Measurements from ENCODE around the gene SEMA3F. TPM values are rescaled to one million over a fixed set of nuclear protein-coding genes. Genes with fewer than 3 reads are reported as not detected.

Gene SEMA3F
- total and polyA plus RNA-seq, 2 donors (not counting 3 experiments of a cell fraction or from before 2014, with no cell fraction given), result 65.8 to 99.1 TPM

DNA sequence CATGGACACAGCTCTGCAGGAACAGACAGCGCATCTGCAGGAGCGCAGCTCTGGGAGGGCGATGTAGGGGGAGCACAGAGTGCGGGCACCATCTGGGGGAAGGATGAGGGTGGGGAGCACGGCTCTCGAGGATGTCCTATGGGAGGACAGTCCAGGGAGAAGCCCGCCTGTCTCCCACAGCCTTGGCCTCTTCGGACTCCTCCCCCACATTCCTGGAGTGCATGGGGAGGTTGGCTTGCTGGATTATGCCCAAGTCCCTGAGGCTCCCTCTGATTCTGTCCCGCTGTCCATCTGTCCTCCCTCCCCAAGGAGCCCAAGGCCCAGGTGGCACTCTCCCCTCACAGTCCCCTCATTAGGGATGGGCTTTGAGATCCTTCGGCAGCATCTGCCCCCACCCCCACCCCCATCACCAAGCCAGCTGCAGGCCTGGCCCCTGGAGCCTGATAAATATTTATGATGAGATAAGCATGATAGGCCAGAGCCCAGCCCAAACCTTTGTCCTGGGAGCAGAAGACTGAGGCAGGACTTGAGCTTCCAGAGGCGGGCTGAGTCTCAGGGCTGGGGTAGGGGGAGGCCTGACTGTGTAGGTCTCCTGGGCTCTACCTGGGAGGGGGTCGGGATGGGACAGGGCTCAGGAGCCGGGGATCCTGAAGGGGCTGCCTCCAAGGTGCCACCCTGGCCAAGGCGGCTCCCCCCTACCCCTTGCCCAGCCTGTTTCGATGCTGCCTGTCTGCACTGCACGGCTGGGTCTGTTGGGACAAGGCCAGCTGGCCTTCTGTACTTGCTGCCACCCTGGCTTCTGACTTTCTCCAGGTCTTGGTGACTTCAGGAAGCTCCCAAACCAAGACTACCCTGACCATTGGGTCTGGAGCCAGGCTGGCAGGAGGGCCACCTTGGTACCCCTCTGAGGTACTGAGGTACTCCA lies 28.6 kb upstream of the SEMA3F start:
- H3K4me3 ChIP-seq (replicated peaks in 1 of 3; ENCODE audit: insufficient read depth in 1 of 3, low read depth in 1 of 3, low read length in 3 of 3), result no peak overlapping the region
- no peak for DNase-seq (ENCODE audit: low read depth, low spot score)
- intact Hi-C loops (cut with micrococcal nuclease) (loop anchor here (10.0 kb wide), 1 partner anchor 138 kb away; the partner anchor contains the start of gene SEMA3B), dilution Hi-C loops (cut with MboI; ENCODE audit: extremely low pct_ligation_motif_present, low sequenced_read_pairs) (no loop called here)
- no peaks in the 10 kb centered on the region for H4K20me1 ChIP-seq (replicated peaks; ENCODE audit: control insufficient read depth, extremely low read depth, insufficient read depth, low read length)
- ChIA-PET CTCF (interaction anchor here (1.0 to 1.3 kb wide), 2 partner anchors 68 to 100 kb away, joined by 3 to 6 read pairs; no protein-coding TSS in a partner anchor), POLR2A (no interaction called here)
- TF ChIP-seq, protein P1, sequence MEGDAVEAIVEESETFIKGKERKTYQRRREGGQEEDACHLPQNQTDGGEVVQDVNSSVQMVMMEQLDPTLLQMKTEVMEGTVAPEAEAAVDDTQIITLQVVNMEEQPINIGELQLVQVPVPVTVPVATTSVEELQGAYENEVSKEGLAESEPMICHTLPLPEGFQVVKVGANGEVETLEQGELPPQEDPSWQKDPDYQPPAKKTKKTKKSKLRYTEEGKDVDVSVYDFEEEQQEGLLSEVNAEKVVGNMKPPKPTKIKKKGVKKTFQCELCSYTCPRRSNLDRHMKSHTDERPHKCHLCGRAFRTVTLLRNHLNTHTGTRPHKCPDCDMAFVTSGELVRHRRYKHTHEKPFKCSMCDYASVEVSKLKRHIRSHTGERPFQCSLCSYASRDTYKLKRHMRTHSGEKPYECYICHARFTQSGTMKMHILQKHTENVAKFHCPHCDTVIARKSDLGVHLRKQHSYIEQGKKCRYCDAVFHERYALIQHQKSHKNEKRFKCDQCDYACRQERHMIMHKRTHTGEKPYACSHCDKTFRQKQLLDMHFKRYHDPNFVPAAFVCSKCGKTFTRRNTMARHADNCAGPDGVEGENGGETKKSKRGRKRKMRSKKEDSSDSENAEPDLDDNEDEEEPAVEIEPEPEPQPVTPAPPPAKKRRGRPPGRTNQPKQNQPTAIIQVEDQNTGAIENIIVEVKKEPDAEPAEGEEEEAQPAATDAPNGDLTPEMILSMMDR (IDR thresholded peaks at IDR 0.05; ENCODE audit: extremely low read depth in 1 of 2, insufficient read depth in 1 of 2, low read depth in 1 of 2, low read length in 2 of 2), result no peak
- TF ChIP-seq GATA2 (IDR thresholded peaks at IDR 0.05; ENCODE audit: insufficient read depth, insufficient read length, low read depth, low read length) (no peak), JUN (IDR thresholded peaks at IDR 0.05; ENCODE audit: borderline replicate concordance, insufficient read depth, insufficient read length, low read depth) (no peak), EZH2 (IDR thresholded peaks at IDR 0.05; ENCODE audit: borderline replicate concordance, low read depth, low read length, severe bottlenecking) (no peak), POLR2AphosphoS5 (IDR thresholded peaks at IDR 0.05; ENCODE audit: insufficient read depth, low read depth, low read length) (no peak), FOS (IDR thresholded peaks at IDR 0.05; ENCODE audit: borderline replicate concordance, insufficient read depth, low read length) (no peak), MYC (IDR thresholded peaks at IDR 0.05; ENCODE audit: low read depth, low read length) (no peak), POLR2A (IDR thresholded peaks at IDR 0.05; ENCODE audit: low read depth, low read length) (no peak)
- TF ChIP-seq, protein P2, sequence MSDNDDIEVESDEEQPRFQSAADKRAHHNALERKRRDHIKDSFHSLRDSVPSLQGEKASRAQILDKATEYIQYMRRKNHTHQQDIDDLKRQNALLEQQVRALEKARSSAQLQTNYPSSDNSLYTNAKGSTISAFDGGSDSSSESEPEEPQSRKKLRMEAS (IDR thresholded peaks at IDR 0.05; ENCODE audit: insufficient read depth, insufficient read length), result no peak
- no peak overlapping the region for H2AFZ ChIP-seq (ENCODE audit: low read depth, low read length)
- H3K4me2 ChIP-seq (ENCODE audit: insufficient read depth, low read length), result no peak overlapping the region
- no peaks in the 10 kb centered on the region for H3K79me2 ChIP-seq (ENCODE audit: control insufficient read depth, insufficient read depth, low read length)
- H3K27me3 ChIP-seq (ENCODE audit: control insufficient read depth in 2 of 2, insufficient read depth in 2 of 2, low read length in 2 of 2), result no peaks in the 10 kb centered on the region
- BruUV-seq (replicated peaks), result no TSS peak
- H3K4me1 ChIP-seq (ENCODE audit: control insufficient read depth, extremely low read depth, insufficient read depth, low read length), result peaks cover 7% of the 10 kb centered on the region
- H3K9me1 ChIP-seq (replicated peaks; ENCODE audit: control insufficient read depth, extremely low read depth, insufficient read depth, low read length), result no peaks in the 10 kb centered on the region
- no peaks in the 10 kb centered on the region for H3K9me3 ChIP-seq (replicated peaks; ENCODE audit: control insufficient read depth, insufficient read depth, low read length)
- no peak for FAIRE-seq
- no peaks in the 10 kb centered on the region for H3K36me3 ChIP-seq (ENCODE audit: control insufficient read depth in 2 of 2, extremely low read depth in 1 of 2, insufficient read depth in 2 of 2, low read length in 2 of 2)
- H3K27ac ChIP-seq (ENCODE audit: insufficient read depth, low read depth, low read length), result no peak overlapping the region
- H3K9ac ChIP-seq (replicated peaks; ENCODE audit: extremely low read depth, insufficient read depth, low read length), result no peak overlapping the region

All from endothelial cell of umbilical vein (primary cell).